Keratinocyte (primary cell): ENCODE measurements around the gene TRIB2.

Experiments
- CTCF ChIP-seq, 3 experiments: IDR thresholded peaks in 1 of 3; conservative IDR thresholded peaks in 1 of 3; optimal IDR thresholded peaks in 1 of 3; 2 replicates in 2 of 3; 3 replicates in 1 of 3; pipeline versions ENCODE3 to v1.5.1; 2011; ENCODE audit warnings: low read length in 3 of 3, mild to moderate bottlenecking in 3 of 3, moderate library complexity in 2 of 3, control low read depth in 1 of 3, inconsistent platforms in 1 of 3; ENCODE audit not compliant: insufficient read depth in 2 of 3; ENCODE audit errors: extremely low read depth in 1 of 3
- EZH2 ChIP-seq: IDR thresholded peaks from one replicate; pipeline ENCODE4 v1.6.1; 2012; ENCODE audit warnings: inconsistent platforms, mild to moderate bottlenecking, low read length, moderate library complexity

GRCh38 chr2:12683457-12684100 lies 33.2 kb upstream of the TRIB2 start:
- no peak for TF ChIP-seq CTCF (optimal IDR thresholded peaks at IDR 0.05 in 1 of 3, IDR thresholded peaks at IDR 0.05 in 1 of 3, conservative IDR thresholded peaks at IDR 0.05 in 1 of 3; ENCODE audit: extremely low read depth in 1 of 3, insufficient read depth in 2 of 3, low read length in 3 of 3)
- no peak for TF ChIP-seq EZH2
